GM12878 (cell line): Measurements from ENCODE around the gene DUS2. TPM values are rescaled to one million over a fixed set of nuclear protein-coding genes. Genes with fewer than 3 reads are reported as not detected.

Source experiments
- ATAC-seq: fragments of 200-7000 bp; cut with Tn5 transposase; 3 replicates; pipeline ENCODE4 v1.9.1; 2020; ENCODE audit warnings: mild to moderate bottlenecking, moderate library complexity
- BruUV-seq: library from RNA; stranded (reverse); fragments of 400-500 nt; replicated peaks from 2 replicates; lab custom pipeline; 2021; lab: Mats Ljungman, UMichigan
- CTCF ChIA-PET: fragments of 300-600 bp; sonication (Branson Sonifier 250); formaldehyde crosslinking; extraction: SDS; loops from one replicate; lab custom pipeline; 2021; ENCODE audit warnings: inconsistent platforms; lab: Yijun Ruan, JAX
- POLR2A ChIA-PET: fragments of 350-600 bp; formaldehyde crosslinking; extraction: SDS; loops from one replicate; lab custom pipeline; 2021; ENCODE audit warnings: inconsistent platforms; lab: Charles Lee
- RAD21 ChIA-PET: fragments of 300-600 bp; sonication (Branson Sonifier 250); formaldehyde crosslinking; loops from one replicate; lab custom pipeline; 2023; ENCODE audit warnings: antibody characterized with exemption; ENCODE audit not compliant: unreplicated experiment; lab: Charles Lee
- SMC1A ChIA-PET: fragments of 300-600 bp; sonication (Branson Sonifier 250); formaldehyde crosslinking; loops from one replicate; lab custom pipeline; 2023; ENCODE audit not compliant: unreplicated experiment, uncharacterized antibody; lab: Charles Lee
- DNase-seq: peaks from one replicate; pipeline ENCODE4 v3.0.0-alpha.2; 2011; ENCODE audit warnings: low read depth, low spot score
- FAIRE-seq: peaks from 3 replicates; lab custom pipeline; 2011; peaks lifted over from hg19 to GRCh38; lab: Jason Lieb, UNC
- H2AFZ ChIP-seq: 2 replicates; pipeline ENCODE4 v1.6.0; 2011; ENCODE audit warnings: low read depth, low read length, control low read depth; ENCODE audit not compliant: control insufficient read depth
- H3K27ac ChIP-seq: 2 replicates; pipeline ENCODE4 v1.5.1; 2011; ENCODE audit warnings: control low read depth; ENCODE audit not compliant: control insufficient read depth, insufficient read depth
- H3K27me3 ChIP-seq, 2 experiments: replicated peaks in 1 of 2; 2 replicates each; pipeline versions ENCODE4 v1.6.0 to v1.6.1; 2011; ENCODE audit warnings: low read length in 1 of 2; ENCODE audit not compliant: control insufficient read depth in 2 of 2, insufficient read depth in 2 of 2
- H3K36me3 ChIP-seq, 2 experiments: 2 replicates each; pipeline ENCODE4 v1.5.1; 2011; ENCODE audit warnings: low read length in 1 of 2; ENCODE audit not compliant: control insufficient read depth in 2 of 2, insufficient read depth in 2 of 2
- H3K4me1 ChIP-seq: 2 replicates; pipeline ENCODE4 v1.6.1; 2011; ENCODE audit warnings: mild to moderate bottlenecking, low read length, moderate library complexity, mixed read lengths; ENCODE audit not compliant: control insufficient read depth, insufficient read depth
- H3K4me2 ChIP-seq: 2 replicates; pipeline ENCODE4 v1.6.0; 2011; ENCODE audit warnings: control low read depth; ENCODE audit not compliant: control insufficient read depth, insufficient read depth
- H3K4me3 ChIP-seq: fragments of 200-600 bp; sonication (generic); 2 replicates; pipeline ENCODE4 v1.5.1; 2016
- H3K79me2 ChIP-seq: 2 replicates; pipeline ENCODE4 v1.6.0; 2011; ENCODE audit warnings: low read length; ENCODE audit not compliant: control insufficient read depth, insufficient read depth
- H3K9ac ChIP-seq: 2 replicates; pipeline ENCODE4 v1.8.0; 2011; ENCODE audit warnings: low read length, control low read depth, mixed read lengths; ENCODE audit not compliant: control insufficient read depth, insufficient read depth
- H3K9me3 ChIP-seq: replicated peaks from 3 replicates; pipeline ENCODE4 v1.5.1; 2011; ENCODE audit warnings: mild to moderate bottlenecking, low read length; ENCODE audit not compliant: control insufficient read depth, insufficient read depth
- H4K20me1 ChIP-seq: 2 replicates; pipeline ENCODE4 v1.6.0; 2011; ENCODE audit not compliant: control insufficient read depth, insufficient read depth
- KAT2A ChIP-seq: conservative IDR thresholded peaks from 2 replicates; pipeline ENCODE4 v1.6.1; 2011; ENCODE audit warnings: low read depth, low read length; ENCODE audit not compliant: control insufficient read depth
- NFIC ChIP-seq: IDR thresholded peaks from 2 replicates; pipeline ENCODE4 v1.6.1; 2012; ENCODE audit warnings: low read depth, mild to moderate bottlenecking, inconsistent platforms, low read length, moderate library complexity
- RUNX3 ChIP-seq: IDR thresholded peaks from 2 replicates; pipeline ENCODE4 v1.6.1; 2012; ENCODE audit warnings: low read length, inconsistent platforms
- SRF ChIP-seq, 2 experiments: IDR thresholded peaks; 2 replicates each; pipeline ENCODE4 v1.6.1; 2011; ENCODE audit warnings: low read depth in 2 of 2, low read length in 2 of 2, mild to moderate bottlenecking in 1 of 2, moderate library complexity in 1 of 2
- in situ Hi-C: fragments of 300-500 bp; cut with MboI; formaldehyde crosslinking; loops from 9 replicates; pipeline ENCODE4 v1.14.3; 2018; ENCODE audit warnings: mixed read lengths
- intact Hi-C: fragments of 100-400 bp; cut with micrococcal nuclease; formaldehyde crosslinking; loops from one replicate; pipeline ENCODE4 v1.14.2; 2022; ENCODE audit not compliant: unreplicated experiment
- polyA plus RNA-seq, 11 experiments: library from polyadenylated mRNA; depleted of rRNA in 4 of 11; unstranded in 6 of 11; stranded (reverse) in 5 of 11; fragments of >200 nt; fragmentation: Nextera tagmentation in 4 of 11; fragmentation: Illumina TruSeq in 1 of 11; extraction: Ambion mirVana in 4 of 11; extraction: Trizol in 1 of 11; gene quantifications; 1 replicate in 1 of 11; 2 replicates in 10 of 11; pipeline versions ENCODE4 v1.2.1 to v1.2.3, GENCODE V29; 2011 to 2016; ENCODE audit warnings: inconsistent platforms in 2 of 11, missing spikeins in 2 of 11, low read depth in 1 of 11
- total RNA-seq, 4 experiments: library from RNA; depleted of rRNA in 3 of 4; stranded (reverse); fragments of >200 nt in 3 of 4; fragmentation: Illumina TruSeq in 1 of 4; extraction: Trizol in 1 of 4; gene quantifications; 2 replicates each; pipeline versions ENCODE4 v1.2.1 to v1.2.3, GENCODE V29; 2013 to 2021
- TF ChIP-seq, protein P1 (sequence below): IDR thresholded peaks from 2 replicates; pipeline ENCODE4 v1.6.1; 2011; ENCODE audit warnings: borderline replicate concordance, low read depth, mild to moderate bottlenecking, moderate library complexity, mixed read lengths, low read length; ENCODE audit not compliant: insufficient read depth; ENCODE audit errors: extremely low read length
- TF ChIP-seq, protein P2 (sequence below): IDR thresholded peaks from 2 replicates; pipeline ENCODE4 v1.6.1; 2012; ENCODE audit warnings: low read length, inconsistent platforms
- TF ChIP-seq, protein P3 (sequence below), 3 experiments: IDR thresholded peaks in 2 of 3; conservative IDR thresholded peaks in 1 of 3; 2 replicates each; pipeline ENCODE4 v1.5.1; 2011; ENCODE audit warnings: low read depth in 3 of 3, low read length in 3 of 3, mild to moderate bottlenecking in 3 of 3, control low read depth in 2 of 3, moderate library complexity in 2 of 3, inconsistent platforms in 1 of 3, mixed read lengths in 1 of 3; ENCODE audit not compliant: control insufficient read depth in 2 of 3, insufficient read depth in 1 of 3; ENCODE audit errors: extremely low read depth in 1 of 3

The DUS2 gene
- total and polyA plus RNA-seq, 10 of the 15 experiments (the other 5 are each of a cell fraction or from before 2014, with no cell fraction given), result 4.8 to 32.3 (median 25.5) TPM

- Histone ChIP-seq H2AFZ (no peak overlapping the region), H3K9ac (peak overlapping the region; percentile 20; the same call in 1 of the 2 replicates), H3K27ac (peak overlapping the region; percentile 67), H3K4me3 (no peak overlapping the region), H3K4me2 (peak overlapping the region; percentile 62; the same call in 1 of the 2 replicates), H3K36me3 (peaks cover 15 to 35% of the 10 kb centered on the region in 2 experiments), H3K9me3 (no peaks in the 10 kb centered on the region), H3K27me3 (no peaks in the 10 kb centered on the region), H4K20me1 (no peaks in the 10 kb centered on the region), H3K4me1 (peaks cover 44% of the 10 kb centered on the region), H3K79me2 (no peaks in the 10 kb centered on the region)
- in situ Hi-C loops (no loop called here), intact Hi-C loops (no loop called here)
- no TSS peak for BruUV-seq
- FAIRE-seq, result no peak
- no peak for DNase-seq
- ATAC-seq, result no peak
- SMC1A ChIA-PET, result no interaction called here
- RAD21 ChIA-PET, result interaction anchor here (1.1 to 2.0 kb wide), 2 partner anchors 10 to 143 kb away, joined by 3 to 7 read pairs; no protein-coding TSS in a partner anchor
- CTCF ChIA-PET, result interaction anchor here (1.2 to 2.4 kb wide), 4 partner anchors 9 to 38 kb away, joined by 3 to 7 read pairs (median 4); no protein-coding TSS in a partner anchor
- POLR2A ChIA-PET, result interaction anchor here (0.5 to 1.2 kb wide), 5 partner anchors 14 to 240 kb away, joined by 3 to 5 read pairs (median 3); no protein-coding TSS in a partner anchor
- TF ChIP-seq KAT2A, result no peak
- TF ChIP-seq, protein P1, sequence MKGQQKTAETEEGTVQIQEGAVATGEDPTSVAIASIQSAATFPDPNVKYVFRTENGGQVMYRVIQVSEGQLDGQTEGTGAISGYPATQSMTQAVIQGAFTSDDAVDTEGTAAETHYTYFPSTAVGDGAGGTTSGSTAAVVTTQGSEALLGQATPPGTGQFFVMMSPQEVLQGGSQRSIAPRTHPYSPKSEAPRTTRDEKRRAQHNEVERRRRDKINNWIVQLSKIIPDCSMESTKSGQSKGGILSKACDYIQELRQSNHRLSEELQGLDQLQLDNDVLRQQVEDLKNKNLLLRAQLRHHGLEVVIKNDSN, result no peak
- no peak for TF ChIP-seq RUNX3
- no peak for TF ChIP-seq NFIC
- TF ChIP-seq, protein P2, sequence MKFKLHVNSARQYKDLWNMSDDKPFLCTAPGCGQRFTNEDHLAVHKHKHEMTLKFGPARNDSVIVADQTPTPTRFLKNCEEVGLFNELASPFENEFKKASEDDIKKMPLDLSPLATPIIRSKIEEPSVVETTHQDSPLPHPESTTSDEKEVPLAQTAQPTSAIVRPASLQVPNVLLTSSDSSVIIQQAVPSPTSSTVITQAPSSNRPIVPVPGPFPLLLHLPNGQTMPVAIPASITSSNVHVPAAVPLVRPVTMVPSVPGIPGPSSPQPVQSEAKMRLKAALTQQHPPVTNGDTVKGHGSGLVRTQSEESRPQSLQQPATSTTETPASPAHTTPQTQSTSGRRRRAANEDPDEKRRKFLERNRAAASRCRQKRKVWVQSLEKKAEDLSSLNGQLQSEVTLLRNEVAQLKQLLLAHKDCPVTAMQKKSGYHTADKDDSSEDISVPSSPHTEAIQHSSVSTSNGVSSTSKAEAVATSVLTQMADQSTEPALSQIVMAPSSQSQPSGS, result no peak
- TF ChIP-seq, protein P3, sequence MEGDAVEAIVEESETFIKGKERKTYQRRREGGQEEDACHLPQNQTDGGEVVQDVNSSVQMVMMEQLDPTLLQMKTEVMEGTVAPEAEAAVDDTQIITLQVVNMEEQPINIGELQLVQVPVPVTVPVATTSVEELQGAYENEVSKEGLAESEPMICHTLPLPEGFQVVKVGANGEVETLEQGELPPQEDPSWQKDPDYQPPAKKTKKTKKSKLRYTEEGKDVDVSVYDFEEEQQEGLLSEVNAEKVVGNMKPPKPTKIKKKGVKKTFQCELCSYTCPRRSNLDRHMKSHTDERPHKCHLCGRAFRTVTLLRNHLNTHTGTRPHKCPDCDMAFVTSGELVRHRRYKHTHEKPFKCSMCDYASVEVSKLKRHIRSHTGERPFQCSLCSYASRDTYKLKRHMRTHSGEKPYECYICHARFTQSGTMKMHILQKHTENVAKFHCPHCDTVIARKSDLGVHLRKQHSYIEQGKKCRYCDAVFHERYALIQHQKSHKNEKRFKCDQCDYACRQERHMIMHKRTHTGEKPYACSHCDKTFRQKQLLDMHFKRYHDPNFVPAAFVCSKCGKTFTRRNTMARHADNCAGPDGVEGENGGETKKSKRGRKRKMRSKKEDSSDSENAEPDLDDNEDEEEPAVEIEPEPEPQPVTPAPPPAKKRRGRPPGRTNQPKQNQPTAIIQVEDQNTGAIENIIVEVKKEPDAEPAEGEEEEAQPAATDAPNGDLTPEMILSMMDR (IDR thresholded peaks at IDR 0.05 in 2 of 3, conservative IDR thresholded peaks at IDR 0.05 in 1 of 3; ENCODE audit: control insufficient read depth in 2 of 3, extremely low read depth in 1 of 3, insufficient read depth in 1 of 3, low read depth in 3 of 3, low read length in 3 of 3), result no peak
- TF ChIP-seq SRF (IDR thresholded peaks at IDR 0.05; ENCODE audit: low read depth in 2 of 2, low read length in 2 of 2), result no peak
These were observed 56.2 kb downstream of the DUS2 start for GRCh38 chr16:68079376-68079625.
